PC-9 (cell line): ENCODE results near the gene MYO1C.
"Not testable (repeated sequence)": the region's sequence is repeated elsewhere in the genome, so short reads cannot be mapped to it uniquely, and the experiment has no call there.

ENCODE experiments used
- CTCF ChIP-seq: fragments of 200-600 bp; sonication (generic); conservative IDR thresholded peaks from 2 replicates; pipeline ENCODE4 v1.6.1; 2017; ENCODE audit warnings: mixed run types, antibody characterized with exemption, mild to moderate bottlenecking, moderate library complexity
- EZH2 ChIP-seq: fragments of 200-600 bp; sonication (generic); IDR thresholded peaks from 2 replicates; pipeline ENCODE4 v1.8.0; 2017; ENCODE audit warnings: antibody characterized with exemption, low read depth

- not testable (repeated sequence) for TF ChIP-seq CTCF, EZH2
Measured at GRCh38 chr17:1418476-1418875, 74.0 kb downstream of the MYO1C start.
